GM12874 (cell line): ENCODE measurements around the gene DGKG.

Experiments used
- CTCF ChIP-seq: IDR thresholded peaks from 2 replicates; pipeline ENCODE4 v1.5.1; 2011; ENCODE audit warnings: low read depth, mild to moderate bottlenecking, control low read depth, low read length, moderate library complexity; ENCODE audit not compliant: insufficient read depth

DGKG gene

GRCh38 chr3:186200726-186201125 is 161.3 kb downstream of the DGKG start:
- TF ChIP-seq CTCF = no peak

- TF ChIP-seq CTCF = no peak
These were observed 163.6 kb downstream of the DGKG start for GRCh38 chr3:186198442-186198841.

GRCh38 chr3:186194451-186194811 is 167.6 kb downstream of the DGKG start:
- no peak for TF ChIP-seq CTCF

- TF ChIP-seq CTCF = no peak
These were observed 168.2 kb downstream of the DGKG start for GRCh38 chr3:186193534-186194450.

- no peak for TF ChIP-seq CTCF
These were observed 169.2 kb downstream of the DGKG start for GRCh38 chr3:186192823-186193222.

- TF ChIP-seq CTCF = no peak
These were observed 172.5 kb downstream of the DGKG start for GRCh38 chr3:186189492-186189891.

- no peak for TF ChIP-seq CTCF
These were observed 174.4 kb downstream of the DGKG start for GRCh38 chr3:186187401-186188275.
